CD14-positive monocyte (primary cell): ENCODE data around the gene SYNE2. TPM values are rescaled to one million over a fixed set of nuclear protein-coding genes. Genes with fewer than 3 reads are reported as not detected.

Source experiments
- DNase-seq, 3 donors: peaks; one replicate each; pipeline ENCODE4 v3.0.0-alpha.2; 2011 to 2022
- H2AFZ ChIP-seq: 2 replicates; pipeline ENCODE4 v1.6.0; 2012; ENCODE audit warnings: mild to moderate bottlenecking, low read depth, low read length, inconsistent platforms; ENCODE audit not compliant: insufficient read depth, poor library complexity, severe bottlenecking
- H3K27ac ChIP-seq, 2 donors: 1 replicate in 1 of 2; 2 replicates in 1 of 2; pipeline ENCODE4 v1.5.1; 2012 to 2013; ENCODE audit warnings: low read length in 2 of 2, control low read depth in 1 of 2, inconsistent platforms in 1 of 2, low read depth in 1 of 2, mild to moderate bottlenecking in 1 of 2
- H3K27me3 ChIP-seq, 2 donors: one replicate each; pipeline versions ENCODE4 v1.6.0 to v1.6.1; 2011 to 2013; ENCODE audit warnings: low read length in 2 of 2; ENCODE audit not compliant: control insufficient read depth in 2 of 2, insufficient read depth in 2 of 2
- H3K36me3 ChIP-seq, 2 donors: replicated peaks in 1 of 2; 1 replicate in 1 of 2; 2 replicates in 1 of 2; pipeline versions ENCODE4 v1.5.1 to v1.6.1; 2012 to 2013; ENCODE audit warnings: low read length in 2 of 2, control low read depth in 1 of 2, inconsistent platforms in 1 of 2, mild to moderate bottlenecking in 1 of 2; ENCODE audit not compliant: insufficient read depth in 2 of 2, control insufficient read depth in 1 of 2
- H3K4me1 ChIP-seq, 2 donors: 1 replicate in 1 of 2; 2 replicates in 1 of 2; pipeline versions ENCODE4 v1.5.1 to v1.6.1; 2012 to 2013; ENCODE audit warnings: low read length in 2 of 2, control low read depth in 1 of 2, inconsistent platforms in 1 of 2, mild to moderate bottlenecking in 1 of 2, moderate library complexity in 1 of 2; ENCODE audit not compliant: insufficient read depth in 2 of 2, control insufficient read depth in 1 of 2
- H3K4me2 ChIP-seq: replicated peaks from 2 replicates; pipeline ENCODE3; 2012; ENCODE audit warnings: low read length, moderate library complexity, mild to moderate bottlenecking; ENCODE audit not compliant: poor library complexity, severe bottlenecking; ENCODE audit errors: extremely low read depth
- H3K4me3 ChIP-seq, 3 experiments: fragments of 200-600 bp in 1 of 3; sonication (generic) in 1 of 3; replicated peaks in 1 of 3; 1 replicate in 2 of 3; 2 replicates in 1 of 3; pipeline ENCODE4 v1.5.1; 2011 to 2013; ENCODE audit warnings: low read length in 3 of 3, mild to moderate bottlenecking in 3 of 3, control low read depth in 2 of 3, low read depth in 2 of 3, inconsistent platforms in 1 of 3, moderate library complexity in 1 of 3
- H3K79me2 ChIP-seq: 2 replicates; pipeline ENCODE4 v1.6.0; 2012; ENCODE audit warnings: mild to moderate bottlenecking, control low read depth, inconsistent platforms, low read length, moderate library complexity; ENCODE audit not compliant: insufficient read depth
- H3K9ac ChIP-seq: 2 replicates; pipeline ENCODE4 v1.6.0; 2017; ENCODE audit warnings: low read length, mild to moderate bottlenecking; ENCODE audit not compliant: insufficient read depth, poor library complexity, severe bottlenecking
- H3K9me3 ChIP-seq, 2 donors: replicated peaks in 1 of 2; 1 replicate in 1 of 2; 2 replicates in 1 of 2; pipeline versions ENCODE4 v1.5.1 to v1.6.1; 2012 to 2013; ENCODE audit warnings: low read length in 2 of 2, control low read depth in 1 of 2; ENCODE audit not compliant: control insufficient read depth in 1 of 2, insufficient read depth in 1 of 2
- H4K20me1 ChIP-seq: 2 replicates; pipeline ENCODE4 v1.6.0; 2012; ENCODE audit warnings: mild to moderate bottlenecking, low read length, control low read depth, moderate library complexity; ENCODE audit not compliant: insufficient read depth
- H3K27ac Mint-ChIP-seq, 7 donors: one replicate each; pipeline ENCODE4 v1.8.0; 2020; ENCODE audit warnings: mild to moderate bottlenecking in 7 of 7, mixed read lengths in 7 of 7, moderate library complexity in 6 of 7, inconsistent platforms in 2 of 7
- H3K27me3 Mint-ChIP-seq, 3 donors: one replicate each; pipeline ENCODE4 v1.8.0; 2021 to 2022; ENCODE audit warnings: low read depth in 3 of 3, mild to moderate bottlenecking in 3 of 3, mixed read lengths in 3 of 3, moderate library complexity in 3 of 3, inconsistent platforms in 1 of 3
- H3K36me3 Mint-ChIP-seq, 2 donors: one replicate each; pipeline ENCODE4 v1.8.0; 2020; ENCODE audit warnings: mixed read lengths in 2 of 2, inconsistent platforms in 1 of 2, mild to moderate bottlenecking in 1 of 2
- H3K4me1 Mint-ChIP-seq: one replicate; pipeline ENCODE4 v1.8.0; 2020; ENCODE audit warnings: mild to moderate bottlenecking, mixed read lengths
- H3K4me3 Mint-ChIP-seq, 2 donors: one replicate each; pipeline ENCODE4 v1.8.0; 2020; ENCODE audit warnings: mild to moderate bottlenecking in 2 of 2, mixed read lengths in 2 of 2, moderate library complexity in 1 of 2
- H3K9me3 Mint-ChIP-seq, 7 donors: one replicate each; pipeline ENCODE4 v1.8.0; 2020 to 2022; ENCODE audit warnings: mixed read lengths in 7 of 7, mild to moderate bottlenecking in 6 of 7, moderate library complexity in 6 of 7, inconsistent platforms in 2 of 7
- CTCF ChIP-seq: fragments of 200-600 bp; IDR thresholded peaks from one replicate; pipeline ENCODE4 v1.8.0; 2022; ENCODE audit warnings: antibody characterized with exemption, mild to moderate bottlenecking
- WGBS: methylation state at CpG from one replicate; pipeline ENCODE4 v1.1.5; 2013; ENCODE audit warnings: missing lambda C conversion rate; ENCODE audit not compliant: insufficient coverage; 5-methylcytosine and 5-hydroxymethylcytosine counted together
- intact Hi-C, 2 donors: fragments of 100-400 bp; cut with micrococcal nuclease; formaldehyde crosslinking; loops; one replicate each; pipeline versions ENCODE4 v1.15.0 to v1.15.1; 2023
- polyA plus RNA-seq, 3 donors: library from polyadenylated mRNA; depleted of rRNA in 1 of 3; unstranded in 2 of 3; stranded (reverse) in 1 of 3; fragments of 300-500 nt in 2 of 3; fragments of >200 nt in 1 of 3; fragmentation: Illumina TruSeq in 2 of 3; gene quantifications; 1 replicate in 2 of 3; 2 replicates in 1 of 3; pipeline ENCODE4 v1.2.3, GENCODE V29; 2012 to 2021

Gene SYNE2
- polyA plus RNA-seq, 3 donors = 0.06 to 0.46 (median 0.44) TPM

- Histone ChIP-seq H3K4me3 (peak overlapping the region in 1 of 3 experiments; percentile 26), H3K4me2 (no peak overlapping the region), H3K27me3 (peaks cover 73 to 90% of the 10 kb centered on the region in 2 donors), H2AFZ (no peak overlapping the region), H3K4me1 (peaks cover 18 to 26% of the 10 kb centered on the region in 2 donors), H3K27ac (no peak overlapping the region), H4K20me1 (no peaks in the 10 kb centered on the region), H3K36me3 (no peaks in the 10 kb centered on the region), H3K9ac (no peak overlapping the region), H3K79me2 (no peaks in the 10 kb centered on the region), H3K9me3 (peaks cover 16 to 31% of the 10 kb centered on the region in 2 donors)
- Mint-ChIP-seq H3K27me3 (peaks cover 70 to 89% (median 87%) of the 10 kb centered on the region in 3 donors), H3K4me1 (peaks cover 20% of the 10 kb centered on the region), H3K4me3 (peak overlapping the region in 1 of 2 donors; percentile 82), H3K9me3 (peaks cover 16 to 43% (median 25%) of the 10 kb centered on the region in 7 donors), H3K36me3 (peaks cover 6 to 9% of the 10 kb centered on the region in 2 donors), H3K27ac (peak overlapping the region in 4 of 7 donors; percentile 35 to 82 (median 68))
- TF ChIP-seq CTCF = no peak
- 33% methylated on average over 2 of the region's 2 CpGs for WGBS
- intact Hi-C loops = no loop called here
- DNase-seq = peak; percentile 38 to 62 (median 47)
Observed at GRCh38 chr14:63899953-63900352, 47.1 kb downstream of the SYNE2 start.

GRCh38 chr14:63901434-63902085 lies 48.8 kb downstream of the SYNE2 start:
- Histone ChIP-seq H4K20me1 (no peaks in the 10 kb centered on the region), H3K4me1 (peaks cover 18 to 26% of the 10 kb centered on the region in 2 donors), H3K27ac (no peak overlapping the region), H3K9me3 (peaks cover 16 to 38% of the 10 kb centered on the region in 2 donors), H3K79me2 (no peaks in the 10 kb centered on the region), H3K4me3 (peak overlapping the region in 1 of 3 experiments; percentile 0), H3K27me3 (peaks cover 74 to 91% of the 10 kb centered on the region in 2 donors), H3K4me2 (peak overlapping the region; percentile 14), H3K36me3 (no peaks in the 10 kb centered on the region), H2AFZ (no peak overlapping the region), H3K9ac (no peak overlapping the region)
- WGBS = no CpG with 5 or more reads among the region's 5 CpGs
- Mint-ChIP-seq H3K4me3 (peak overlapping the region in 1 of 2 donors; percentile 76), H3K27me3 (peaks cover 73 to 91% (median 88%) of the 10 kb centered on the region in 3 donors), H3K36me3 (peaks cover 6 to 9% of the 10 kb centered on the region in 2 donors), H3K9me3 (peaks cover 16 to 55% (median 30%) of the 10 kb centered on the region in 7 donors), H3K27ac (peak overlapping the region in 3 of 7 donors; percentile 13 to 84 (median 71)), H3K4me1 (peaks cover 20% of the 10 kb centered on the region)
- TF ChIP-seq CTCF = no peak
- DNase-seq = peak; percentile 62 to 73 (median 73)
- intact Hi-C loops = no loop called here
